HG02623 (cell line): ENCODE measurements around the gene RGPD5.
"Not testable (repeated sequence)": the region's sequence is repeated elsewhere in the genome, so short reads cannot be mapped to it uniquely, and the experiment has no call there.

Experiments
- ATAC-seq: cut with Tn5 transposase; IDR thresholded peaks from one replicate; pipeline ENCODE4 v1.9.1; 2021; ENCODE audit warnings: moderate library complexity; ENCODE audit not compliant: unreplicated experiment

RGPD5 gene

GRCh38 chr2:109891024-109891423, 96.9 kb downstream of the RGPD5 start:
- ATAC-seq: not testable (repeated sequence)

DNA sequence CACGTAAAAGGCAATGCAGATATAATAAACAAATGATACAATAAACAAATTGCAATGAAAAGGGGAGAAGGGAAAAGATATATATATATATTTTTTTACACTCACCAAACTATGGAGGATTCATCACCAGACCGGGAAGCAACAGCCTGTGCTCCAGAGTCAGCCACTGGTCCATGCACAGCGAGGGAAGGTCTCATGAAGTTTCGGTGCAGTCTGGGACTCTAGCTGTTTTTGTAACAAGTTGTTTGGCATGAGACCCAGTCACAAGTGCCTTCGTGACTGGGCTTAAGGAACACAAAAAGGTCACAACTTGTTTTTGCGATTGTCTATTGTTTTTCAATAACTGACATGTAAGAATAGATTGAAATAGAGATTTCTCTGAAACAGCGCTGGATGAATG, 99.6 kb downstream of the RGPD5 start:
- ATAC-seq: not testable (repeated sequence)

GRCh38 chr2:109894141-109894540, 100.0 kb downstream of the RGPD5 start:
- ATAC-seq: not testable (repeated sequence)

- ATAC-seq: not testable (repeated sequence)
These were observed 101.2 kb downstream of the RGPD5 start for GRCh38 chr2:109895090-109895869.

- ATAC-seq: peak; percentile 94
These were observed 102.1 kb downstream of the RGPD5 start for GRCh38 chr2:109896212-109896611.

- not testable (repeated sequence) for ATAC-seq
These were observed 103.8 kb downstream of the RGPD5 start for GRCh38 chr2:109897769-109898461.

GRCh38 chr2:109898462-109899336, 104.6 kb downstream of the RGPD5 start, which contains the start of gene LIMS3:
Gene LIMS3, plus strand, starts transcription at chr2:109898688. Its CDS starts 41 bp downstream, at chr2:109898729.
- not testable (repeated sequence) for ATAC-seq

DNA sequence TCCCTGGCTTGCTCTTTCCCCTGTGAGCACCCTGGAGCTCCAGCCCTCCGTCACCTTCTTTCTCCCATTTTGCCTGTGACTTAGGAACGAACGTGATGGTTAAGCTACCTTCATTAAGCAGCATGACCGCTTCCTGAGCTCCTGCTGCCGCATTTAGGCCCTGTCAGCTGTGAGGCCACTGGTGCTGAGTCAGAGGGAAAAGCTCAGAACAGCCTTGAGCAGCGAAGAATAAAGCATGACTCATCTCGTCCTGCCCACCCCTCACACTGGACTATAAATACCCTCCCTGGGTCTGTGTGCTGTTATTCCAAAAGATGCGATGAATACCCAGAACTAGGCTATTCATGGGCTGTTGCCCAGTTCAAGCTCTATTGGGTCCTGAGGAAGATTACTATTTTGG, 111.7 kb downstream of the RGPD5 start:
- ATAC-seq: peak; percentile 92
